HG03103 (cell line): ENCODE measurements around the gene VOPP1.
"Not testable (repeated sequence)": the region's sequence is repeated elsewhere in the genome, so short reads cannot be mapped to it uniquely, and the experiment has no call there.

Experiments
- ATAC-seq: cut with Tn5 transposase; IDR thresholded peaks from one replicate; pipeline ENCODE4 v1.9.1; 2021; ENCODE audit warnings: low read depth; ENCODE audit not compliant: unreplicated experiment

VOPP1 gene

DNA sequence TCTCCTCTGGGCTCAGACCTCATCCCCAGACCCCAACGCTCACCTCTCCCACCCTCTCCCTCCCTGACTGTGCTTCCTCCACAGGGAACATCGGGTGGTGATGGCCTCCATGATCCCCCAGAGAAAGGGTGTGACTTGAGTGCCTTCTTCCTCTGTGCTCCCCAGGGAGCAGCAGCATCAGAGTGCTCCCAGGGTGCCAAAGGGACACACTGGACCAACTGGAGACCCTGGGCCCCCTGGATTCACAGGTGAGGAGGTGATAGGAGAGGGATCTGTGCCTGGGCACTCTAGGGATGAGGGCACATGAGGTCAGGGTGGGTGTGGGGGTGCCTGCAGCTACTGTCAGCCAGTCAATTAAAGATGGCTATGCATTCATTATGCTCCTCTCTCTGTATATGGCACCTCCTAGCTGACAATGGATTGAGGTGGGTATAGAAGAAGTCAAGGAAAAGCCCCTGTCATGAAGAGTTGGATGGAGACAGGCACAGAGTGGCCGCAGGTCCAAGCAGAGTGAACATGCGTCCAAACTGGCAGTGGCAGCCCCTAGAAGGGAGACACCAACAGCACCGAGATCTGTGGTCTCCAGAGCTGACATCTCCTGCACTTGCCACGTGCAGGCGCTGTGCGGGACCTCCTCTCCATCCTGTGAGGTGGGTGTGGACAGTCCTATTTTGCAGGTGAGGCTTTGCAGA lies 15.5 kb upstream of the VOPP1 start:
- no peak for ATAC-seq

DNA sequence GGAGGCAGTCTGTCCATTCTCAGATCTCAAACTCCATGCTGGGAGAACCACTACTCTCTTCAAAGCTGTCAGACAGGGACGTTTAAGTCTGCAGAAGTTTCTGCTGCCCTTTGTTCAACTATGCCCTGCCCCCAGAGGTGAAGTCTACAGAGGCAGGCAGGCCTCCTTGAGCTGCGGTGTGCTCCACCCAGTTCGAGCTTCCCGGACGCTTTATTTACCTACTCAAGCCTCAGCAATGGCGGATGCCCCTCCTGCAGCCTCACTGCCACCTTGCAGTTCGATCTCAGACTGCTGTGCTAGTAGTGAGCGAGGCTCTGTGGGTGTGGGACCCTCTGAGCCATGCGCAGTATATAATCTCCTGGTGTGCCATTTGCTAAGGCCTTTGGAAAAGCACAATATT lies 10.4 kb upstream of the VOPP1 start:
- ATAC-seq: not testable (repeated sequence)

DNA sequence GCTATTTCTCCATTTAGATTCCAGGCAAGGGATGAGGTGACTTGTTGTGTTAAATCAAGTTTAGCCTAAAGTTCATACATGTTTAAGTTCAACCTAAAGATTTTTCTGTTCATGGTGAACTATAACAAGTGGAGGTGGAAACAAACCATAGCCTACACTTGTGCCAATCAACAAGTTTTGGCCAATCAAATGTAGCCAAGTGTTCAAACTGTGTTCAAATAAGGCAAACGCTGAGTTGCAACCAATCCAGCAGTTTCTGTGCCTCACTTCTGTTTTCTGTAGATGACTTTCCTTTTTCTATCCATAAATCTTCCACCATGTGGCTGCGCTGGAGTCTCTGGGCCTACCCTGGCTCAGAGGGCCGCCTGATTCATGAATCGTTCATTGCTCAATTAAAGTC lies 4.5 kb upstream of the VOPP1 start:
- no peak for ATAC-seq

DNA sequence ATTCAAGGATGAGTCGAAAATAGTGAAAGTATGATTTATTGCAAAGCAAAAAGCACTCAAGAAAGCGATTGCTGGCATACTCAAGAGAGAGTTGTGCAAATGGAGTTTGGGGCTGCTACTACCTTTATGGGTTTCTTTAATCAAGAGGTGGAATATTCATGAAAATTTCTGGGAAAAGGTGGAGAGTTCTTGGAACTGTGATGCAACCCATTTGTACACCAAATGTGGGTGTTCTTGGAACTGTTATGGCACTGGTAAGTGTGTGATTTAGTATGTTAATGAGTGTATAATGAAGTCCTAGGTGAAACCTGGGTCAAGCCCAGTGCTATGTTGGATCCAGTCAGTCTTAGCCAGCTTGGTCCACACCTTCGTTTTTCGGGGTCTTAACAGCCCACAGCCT lies 3.4 kb upstream of the VOPP1 start:
- ATAC-seq: no peak

DNA sequence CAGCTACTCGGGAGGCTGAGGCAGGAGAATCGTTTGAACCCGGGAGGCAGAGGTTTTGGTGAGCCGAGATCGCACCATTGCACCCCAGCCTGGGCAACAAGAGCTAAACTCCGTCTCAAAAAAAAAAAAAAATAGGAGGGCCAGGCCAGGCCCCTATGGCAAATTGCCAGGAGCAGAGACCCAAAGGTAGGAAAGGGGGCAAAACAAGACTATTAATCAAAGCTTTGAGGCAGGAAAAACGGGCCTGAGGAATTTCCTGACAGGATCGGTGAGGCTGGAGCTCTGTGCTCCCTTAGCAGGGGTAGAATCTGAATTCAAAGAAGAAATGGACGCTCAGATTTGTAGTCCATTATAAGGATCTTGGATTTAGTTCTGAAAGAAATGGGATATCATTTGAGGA lies 2.8 kb upstream of the VOPP1 start:
- ATAC-seq: no peak

DNA sequence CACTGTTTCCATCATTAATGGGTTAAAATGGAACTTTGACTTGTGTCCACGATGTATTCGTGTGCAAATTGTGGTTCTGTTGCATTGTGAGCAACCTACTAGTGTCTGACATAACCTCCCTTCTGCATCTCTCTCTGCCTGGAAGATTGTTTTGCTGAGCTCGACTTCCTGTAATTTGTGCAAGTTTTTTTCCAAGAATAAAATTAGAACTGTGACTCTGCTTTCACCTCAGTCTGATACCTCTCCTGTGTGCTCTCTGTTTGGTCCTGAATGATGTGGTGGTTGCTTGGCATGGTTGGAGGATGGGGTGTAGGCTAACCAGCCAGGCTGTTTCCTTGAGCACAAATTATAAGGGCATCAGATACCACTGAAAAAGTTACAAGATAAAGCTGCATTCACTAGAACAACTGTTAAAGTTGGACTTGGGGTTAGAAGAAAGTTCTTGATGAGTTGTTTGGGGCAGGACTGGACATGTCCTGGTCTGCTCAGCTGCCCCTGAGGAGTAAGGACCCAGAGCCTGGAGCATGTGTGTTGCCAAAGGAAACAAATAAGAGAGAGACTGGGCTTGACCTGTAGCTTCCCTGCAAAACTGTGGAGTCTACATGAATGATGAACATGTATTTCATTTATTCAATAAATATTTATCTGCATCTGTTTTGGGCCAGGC lies 1.9 kb upstream of the VOPP1 start:
- no peak for ATAC-seq

DNA sequence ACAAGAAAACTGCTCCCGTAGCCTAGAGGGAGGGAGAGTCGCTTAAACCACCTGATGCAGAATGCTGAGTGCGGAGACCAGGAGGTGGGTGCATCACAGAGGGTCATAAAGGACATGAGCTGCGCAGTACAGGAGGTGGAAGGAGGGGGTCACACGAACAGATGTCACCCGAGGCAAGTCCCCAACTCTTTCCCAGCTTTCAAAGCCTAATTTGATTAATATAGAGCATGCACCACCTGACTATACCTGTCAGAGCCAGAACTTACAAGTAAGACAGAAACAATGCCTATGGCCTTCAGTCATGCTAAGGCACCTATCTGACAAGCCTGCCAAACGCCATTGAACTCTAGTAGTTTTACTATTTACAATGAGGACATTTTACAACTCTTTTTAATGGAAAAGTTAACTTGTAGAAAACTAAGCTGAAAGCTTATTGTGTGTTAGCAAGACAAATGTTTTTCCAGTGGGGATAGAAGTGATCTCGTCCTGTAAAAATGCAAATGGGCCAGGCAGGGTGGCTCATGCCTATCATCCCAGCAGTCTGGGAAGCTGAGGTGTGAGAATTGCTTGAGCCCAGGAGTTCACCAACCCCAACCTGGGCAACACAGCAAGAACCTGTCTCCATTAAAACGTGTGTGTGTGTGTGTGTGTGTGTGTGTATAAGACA lies 1.1 kb upstream of the VOPP1 start:
- ATAC-seq: no peak

DNA sequence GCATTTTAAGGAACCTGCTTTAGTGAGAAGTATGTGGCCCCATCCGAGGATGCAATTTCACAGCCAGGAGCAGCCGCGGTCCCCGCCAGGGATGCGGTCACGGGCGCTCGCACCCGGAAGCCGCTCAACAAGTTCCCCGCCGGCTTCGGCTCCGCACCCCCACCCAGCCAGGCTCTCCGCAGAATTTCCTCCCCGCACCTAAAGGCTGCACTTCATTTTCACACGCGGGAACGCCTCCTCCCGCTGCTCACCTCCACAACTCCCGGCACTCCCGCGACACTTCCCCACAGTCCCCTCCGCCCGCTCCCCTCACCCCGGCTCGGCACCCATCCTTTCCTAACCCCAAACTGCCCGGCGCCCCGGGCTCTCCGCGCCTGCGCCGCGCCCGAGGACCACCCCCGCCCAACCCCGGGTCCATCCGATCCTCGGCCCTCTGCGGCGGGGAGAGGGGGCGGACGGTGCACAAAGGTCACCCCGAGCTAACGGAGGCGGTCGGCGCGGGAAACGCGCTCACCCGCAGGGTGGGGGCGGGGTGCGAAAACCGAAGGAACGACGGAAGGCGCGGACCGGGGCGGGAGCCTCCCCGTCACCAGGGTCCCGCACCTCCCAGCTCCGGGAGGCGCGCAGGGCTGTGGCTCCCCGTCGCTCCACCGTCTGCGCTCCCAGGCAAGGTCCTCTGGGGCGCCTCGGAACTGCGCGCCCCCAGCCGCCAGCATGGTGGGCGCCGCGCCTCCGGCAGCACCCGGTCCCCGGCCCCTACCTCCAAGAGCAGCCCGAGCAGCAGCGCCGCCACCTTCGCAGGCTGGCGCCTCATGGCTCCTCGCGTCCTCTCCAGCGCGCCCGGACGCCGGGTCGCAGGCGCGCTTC lies 558 bp downstream of the VOPP1 start:
- ATAC-seq: peak; percentile 6

DNA sequence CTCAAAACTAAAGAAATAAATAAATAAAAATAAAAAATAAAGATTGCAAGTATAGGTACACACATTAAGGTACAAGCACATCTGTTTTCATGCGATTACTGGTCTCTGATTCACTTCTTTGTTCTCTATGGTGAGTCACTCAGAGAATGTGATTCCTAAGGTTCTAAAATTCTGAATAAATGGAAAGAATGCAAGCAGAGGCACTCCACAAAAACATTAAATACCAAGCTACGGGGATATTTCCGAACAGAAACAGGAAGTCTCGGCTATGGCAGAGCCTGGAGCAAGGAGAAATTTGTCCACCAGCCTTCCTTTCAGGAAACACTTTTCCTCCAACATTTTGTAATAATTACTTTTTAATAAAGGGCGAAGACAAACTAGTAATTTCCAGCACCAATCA lies 1.4 kb downstream of the VOPP1 start:
- no peak for ATAC-seq

DNA sequence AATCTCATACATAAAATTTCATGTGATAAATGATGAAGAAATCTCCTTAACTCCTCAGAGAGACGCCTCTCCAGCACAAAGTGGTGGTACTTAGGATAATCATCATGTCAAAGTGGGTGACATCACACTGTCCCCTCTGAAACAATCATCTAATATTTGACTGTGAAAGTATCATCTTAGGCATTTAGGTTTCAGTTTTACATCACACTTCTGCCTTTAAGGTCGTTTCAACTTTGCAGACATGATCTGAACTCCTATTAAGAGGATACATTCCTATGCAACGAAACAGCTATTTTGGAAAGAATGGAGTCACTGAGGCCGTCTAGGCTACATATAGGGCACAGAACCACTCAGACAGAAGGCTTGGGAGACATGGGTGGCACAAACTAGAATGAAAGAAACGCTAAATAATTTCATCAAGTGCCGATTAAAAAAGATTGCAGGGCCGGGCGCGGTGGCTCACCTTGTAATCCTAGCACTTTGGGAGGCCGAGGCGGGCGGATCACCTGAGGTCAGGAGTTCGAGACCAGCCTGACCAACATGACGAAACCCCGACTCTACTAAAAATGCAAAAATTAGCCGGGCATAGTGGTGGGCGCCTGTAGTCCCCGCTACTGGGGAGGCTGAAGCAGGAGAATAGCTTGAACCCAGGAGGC lies 2.0 kb downstream of the VOPP1 start:
- peak; percentile 31 for ATAC-seq

DNA sequence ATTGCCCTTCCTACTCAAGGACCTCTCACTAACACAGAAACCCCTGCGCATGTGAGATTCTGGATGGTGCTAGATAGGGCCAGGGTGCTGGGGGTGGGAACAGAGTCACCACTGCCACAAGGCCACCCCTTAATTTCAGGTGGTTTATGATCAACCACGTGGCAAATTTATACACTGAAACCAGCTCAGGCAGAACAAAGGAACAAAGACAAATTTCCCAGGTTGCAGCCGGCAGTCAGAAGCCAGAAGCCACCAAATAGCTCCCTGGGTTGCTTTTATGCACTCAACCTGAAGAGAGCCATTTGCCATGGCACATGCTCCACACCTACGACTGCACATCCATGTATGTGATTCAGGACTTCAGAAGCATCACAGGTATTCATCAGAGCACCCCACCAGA lies 2.5 kb downstream of the VOPP1 start:
- peak; percentile 22 for ATAC-seq

DNA sequence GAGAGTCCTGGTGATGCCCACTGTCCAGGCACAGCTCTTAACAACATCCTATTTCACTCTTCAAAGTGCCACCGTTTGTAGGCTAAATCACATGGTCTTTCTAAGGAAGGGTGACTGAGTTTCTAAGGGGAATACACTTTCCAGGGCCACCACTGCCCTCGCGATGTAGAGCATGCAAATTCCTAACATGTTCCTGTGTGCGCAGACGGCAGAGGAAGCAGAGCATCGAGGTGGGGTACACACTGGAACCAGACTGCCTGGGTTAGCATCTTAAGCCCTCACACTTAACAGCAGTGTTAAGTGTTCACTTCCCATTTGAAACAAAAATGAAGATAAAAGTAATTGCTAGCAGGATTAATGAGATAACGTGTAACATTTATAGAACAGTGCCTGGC lies 3.0 kb downstream of the VOPP1 start:
- ATAC-seq: no peak

DNA sequence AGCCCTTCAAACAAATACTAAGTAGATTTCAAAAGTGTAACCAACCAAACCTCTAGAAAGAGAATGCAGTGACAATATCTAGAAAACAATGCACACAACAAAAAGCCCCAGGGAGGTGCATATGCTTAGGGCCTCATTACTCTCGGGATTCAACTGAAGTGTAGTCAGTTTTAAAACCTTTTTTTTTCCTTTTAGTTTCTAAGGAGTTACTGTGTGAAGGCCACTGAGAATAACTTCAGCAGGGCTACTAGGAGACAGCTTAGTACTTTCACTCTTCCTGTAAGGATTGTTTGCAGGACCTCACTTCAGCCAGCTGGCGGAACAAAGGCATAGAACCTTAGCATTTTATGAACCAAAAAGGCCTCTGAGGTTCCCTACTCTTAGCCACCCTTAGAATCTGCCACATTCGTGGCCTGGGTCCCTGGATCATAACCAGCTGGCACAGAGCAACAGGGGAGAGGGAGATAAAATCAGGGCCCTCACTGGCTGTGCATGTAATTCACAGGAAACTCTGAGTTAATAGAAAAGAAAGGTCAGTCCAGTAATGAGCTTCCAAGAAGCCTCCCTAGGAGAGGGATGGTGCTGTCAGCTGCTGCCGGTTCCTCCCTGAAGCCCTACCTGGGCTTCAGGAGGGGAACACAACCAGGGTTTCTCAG lies 3.6 kb downstream of the VOPP1 start:
- no peak for ATAC-seq

DNA sequence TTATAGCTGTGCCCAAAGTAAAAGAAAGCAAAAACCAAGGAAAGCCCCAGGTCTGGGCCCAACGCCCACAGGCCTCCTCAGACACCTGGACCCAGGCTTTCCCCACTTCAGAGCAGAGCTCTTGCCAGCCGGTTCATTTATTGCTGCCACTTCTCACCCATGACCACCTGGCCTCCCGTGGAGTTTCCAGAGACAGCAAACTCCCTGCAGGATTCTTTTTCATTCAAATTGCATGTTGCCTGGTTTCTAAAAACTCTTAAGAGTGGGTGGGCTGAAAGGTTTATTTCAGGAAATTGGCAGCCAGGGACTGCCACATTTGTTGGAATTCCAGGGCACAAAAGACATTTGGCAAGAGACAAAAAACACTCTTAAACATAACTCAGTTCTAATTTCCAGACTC lies 4.7 kb downstream of the VOPP1 start:
- ATAC-seq: no peak

DNA sequence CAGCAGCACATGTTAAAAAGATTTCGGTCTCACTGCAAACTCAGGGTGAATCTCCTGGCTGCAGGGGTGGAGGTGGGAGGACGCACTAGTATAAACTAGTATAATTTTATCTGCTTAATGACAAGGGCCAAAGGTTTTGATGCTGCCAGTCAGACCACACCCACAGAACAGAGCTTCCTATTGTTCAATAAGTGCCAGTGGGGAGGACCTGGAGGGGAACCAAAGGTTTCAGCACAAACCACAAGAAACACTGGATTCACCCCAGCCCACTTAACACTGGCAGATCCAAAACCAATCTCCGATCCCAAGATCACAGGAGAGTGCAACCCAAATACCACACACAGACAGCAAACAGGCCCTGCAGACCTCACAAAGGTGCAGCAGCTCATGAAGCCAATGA lies 6.6 kb downstream of the VOPP1 start:
- no peak for ATAC-seq

DNA sequence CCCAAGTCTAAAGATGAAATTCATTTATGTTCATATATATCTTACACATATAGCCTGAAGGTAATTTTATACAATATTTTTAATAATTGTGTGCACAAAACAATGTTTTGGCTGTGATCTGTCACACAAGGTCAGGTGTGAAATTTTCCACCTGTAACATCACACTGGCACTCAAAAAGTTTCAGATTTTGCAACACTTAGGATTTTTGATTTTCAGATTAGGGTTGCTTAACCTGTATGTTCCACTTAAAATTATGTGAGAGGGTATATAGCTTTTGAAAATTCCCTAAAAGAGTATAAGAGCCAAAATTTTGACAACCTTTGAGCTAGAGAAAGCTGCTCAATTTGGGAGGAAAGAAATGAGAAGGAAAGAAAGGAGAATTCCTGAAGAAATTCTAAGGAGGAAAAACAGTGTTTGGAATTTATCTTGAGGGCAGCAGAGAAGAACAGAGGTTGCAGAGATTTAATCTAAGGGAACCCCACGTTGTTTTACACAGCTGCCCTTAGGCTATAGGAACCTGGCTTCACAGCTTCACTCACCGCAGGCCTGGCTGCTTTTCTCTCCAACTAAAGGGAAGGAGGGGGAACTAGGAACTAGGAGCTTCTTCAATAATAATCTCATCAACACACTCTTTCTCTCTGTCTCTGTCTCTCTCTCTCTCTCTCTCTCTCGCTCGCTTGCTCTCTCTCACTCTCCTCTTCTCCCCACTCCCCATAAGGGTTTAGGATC lies 8.5 kb downstream of the VOPP1 start:
- ATAC-seq: no peak

DNA sequence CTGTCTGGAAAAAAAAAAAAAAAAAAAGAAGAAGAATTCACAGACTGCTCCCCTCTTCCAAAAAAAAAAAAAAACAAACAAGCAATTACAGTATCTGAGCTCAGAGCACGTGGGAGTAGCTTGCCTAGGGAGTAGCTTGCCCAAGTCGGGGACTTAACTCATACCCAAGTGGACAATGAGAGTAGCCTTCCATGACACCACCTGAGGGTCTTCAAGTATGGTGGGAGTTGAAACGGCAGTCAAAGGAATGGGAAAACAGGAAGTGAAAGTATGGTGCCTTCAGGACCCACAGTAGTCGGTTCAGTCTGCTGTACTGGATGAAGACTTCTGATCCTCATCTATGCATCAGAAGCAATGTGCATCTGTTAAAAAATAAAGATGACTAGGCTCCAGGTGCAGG lies 10.6 kb downstream of the VOPP1 start:
- ATAC-seq: no peak

DNA sequence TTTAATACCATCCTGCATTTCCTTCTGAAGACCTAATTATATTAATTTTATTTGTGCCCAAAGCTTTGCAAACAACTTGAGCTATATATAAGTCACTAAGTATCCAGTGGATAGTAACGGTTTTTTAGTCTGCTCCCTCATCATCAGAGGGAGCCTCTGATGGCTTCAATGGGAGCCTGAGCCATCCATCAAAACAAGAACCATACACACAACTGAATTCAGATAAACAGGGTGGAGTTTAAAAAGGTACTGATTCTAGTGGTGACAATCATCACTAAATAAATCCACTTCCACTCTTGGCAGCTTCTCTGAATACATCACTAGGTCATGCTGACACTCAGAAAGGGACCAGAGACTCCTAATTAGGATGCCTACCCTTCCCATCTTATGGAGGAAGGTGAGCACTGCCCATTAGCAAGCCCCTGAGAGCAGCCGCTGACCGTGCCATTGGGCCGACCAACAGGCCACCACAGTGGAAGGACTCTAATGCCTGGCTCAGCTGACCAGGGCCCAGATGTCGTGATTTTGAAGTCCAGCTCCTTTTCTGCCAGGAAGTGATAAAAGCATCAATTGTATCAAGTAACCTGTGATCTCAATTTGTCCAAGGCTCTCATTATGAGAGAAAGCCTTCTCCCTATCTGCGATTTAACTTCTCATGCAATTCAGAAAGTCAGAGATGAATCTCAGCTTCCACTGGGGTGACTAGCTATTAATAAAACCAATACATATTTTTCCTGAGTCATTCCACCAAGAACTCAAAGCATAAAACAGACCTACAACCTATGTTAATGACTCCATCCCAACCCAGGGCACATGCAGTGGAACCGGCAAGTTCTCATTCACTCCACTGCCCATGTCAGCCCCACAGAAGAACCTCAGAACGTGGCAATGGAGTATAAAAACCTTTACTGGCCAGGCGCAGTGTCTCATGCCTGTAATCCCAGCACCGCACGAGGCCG lies 13.1 kb downstream of the VOPP1 start:
- no peak for ATAC-seq
